Ureter (tissue), 1 donor: Measurements from ENCODE around the gene INO80B. TPM values are rescaled to one million over a fixed set of nuclear protein-coding genes. Genes with fewer than 3 reads are reported as not detected.
"Not testable (repeated sequence)": the region's sequence is repeated elsewhere in the genome, so short reads cannot be mapped to it uniquely, and the experiment has no call there.

Experiments used
- DNase-seq: peaks from one replicate; pipeline ENCODE4 v3.0.0-alpha.2; 2020; ENCODE audit warnings: low spot score
- total RNA-seq: library from RNA; stranded (reverse); gene quantifications from one replicate; pipeline ENCODE4 v1.2.4, GENCODE V29; 2023
- donor health status: DM: yes; HTN: yes; CAD: no.

Gene INO80B
- total RNA-seq, 1 donor from 2014 or later: 55.9 TPM

- no peak for DNase-seq
These were observed 27.3 kb downstream of the INO80B start for GRCh38 chr2:74481961-74482800.

GRCh38 chr2:74482801-74483674 is 28.2 kb downstream of the INO80B start, which contains the start of the genes CCDC142 and TTC31:
Gene CCDC142, minus strand, starts transcription at chr2:74482998. Its CDS starts 161 bp downstream, at chr2:74482837.
Gene TTC31, plus strand, starts transcription at chr2:74483081. Its CDS starts 15 bp downstream, at chr2:74483096.
- DNase-seq: peak; percentile 98

GRCh38 chr2:74483675-74484164 is 28.8 kb downstream of the INO80B start:
- DNase-seq: not testable (repeated sequence)

- DNase-seq: no peak
These were observed 31.3 kb downstream of the INO80B start for GRCh38 chr2:74486141-74486540.

- DNase-seq: no peak
These were observed 34.0 kb downstream of the INO80B start for GRCh38 chr2:74488643-74489481.

GRCh38 chr2:74489906-74490305 is 35.0 kb downstream of the INO80B start:
- DNase-seq: no peak

GRCh38 chr2:74491648-74492544 is 37.0 kb downstream of the INO80B start:
- no peak for DNase-seq

GRCh38 chr2:74493546-74493945 is 38.7 kb downstream of the INO80B start:
- DNase-seq: no peak

- DNase-seq: no peak
These were observed 40.6 kb downstream of the INO80B start for GRCh38 chr2:74495440-74495839.

GRCh38 chr2:74496997-74497776 is 42.3 kb downstream of the INO80B start:
- no peak for DNase-seq

GRCh38 chr2:74497777-74498499 is 43.1 kb downstream of the INO80B start:
- no peak for DNase-seq

GRCh38 chr2:74498500-74499266 is 43.8 kb downstream of the INO80B start:
- no peak for DNase-seq

- no peak for DNase-seq
These were observed 44.5 kb downstream of the INO80B start, which contains the start of gene LBX2 for GRCh38 chr2:74499267-74499939. Gene LBX2, minus strand, starts transcription at chr2:74499603. Its CDS starts 66 bp downstream, at chr2:74499537.

GRCh38 chr2:74499940-74500577 is 45.2 kb downstream of the INO80B start:
- no peak for DNase-seq

- DNase-seq: no peak
These were observed 45.7 kb downstream of the INO80B start for GRCh38 chr2:74500578-74500946.

GRCh38 chr2:74501335-74502071 is 46.6 kb downstream of the INO80B start:
- DNase-seq: no peak
